GM19025 (cell line): ENCODE data around the gene ERN1.
"Not testable (repeated sequence)": the region's sequence is repeated elsewhere in the genome, so short reads cannot be mapped to it uniquely, and the experiment has no call there.

ENCODE experiments used
- ATAC-seq: cut with Tn5 transposase; IDR thresholded peaks from one replicate; pipeline ENCODE4 v1.9.1; 2021; ENCODE audit warnings: mild to moderate bottlenecking, low read depth, moderate library complexity; ENCODE audit not compliant: unreplicated experiment

ERN1 gene

DNA sequence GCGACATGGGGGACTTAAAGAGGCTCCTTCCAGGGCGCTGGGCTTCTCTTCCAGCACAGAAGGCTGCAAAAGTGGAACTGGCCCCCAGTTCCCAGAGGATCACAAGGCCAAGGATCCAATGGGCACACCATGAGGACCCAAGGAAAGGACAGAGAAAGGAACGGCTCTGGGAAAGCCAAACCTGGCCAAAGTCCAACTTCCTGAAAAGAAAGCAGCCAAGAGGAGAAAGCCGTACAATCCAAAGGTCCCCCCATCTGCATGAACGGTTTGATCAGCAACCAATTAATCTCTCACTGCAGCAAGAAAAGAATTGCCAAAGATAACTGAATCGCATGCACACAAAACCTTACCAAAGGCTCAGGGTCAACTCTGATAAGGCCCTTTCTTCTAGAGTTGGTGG is 89.7 kb downstream of the ERN1 start:
- ATAC-seq: no peak

DNA sequence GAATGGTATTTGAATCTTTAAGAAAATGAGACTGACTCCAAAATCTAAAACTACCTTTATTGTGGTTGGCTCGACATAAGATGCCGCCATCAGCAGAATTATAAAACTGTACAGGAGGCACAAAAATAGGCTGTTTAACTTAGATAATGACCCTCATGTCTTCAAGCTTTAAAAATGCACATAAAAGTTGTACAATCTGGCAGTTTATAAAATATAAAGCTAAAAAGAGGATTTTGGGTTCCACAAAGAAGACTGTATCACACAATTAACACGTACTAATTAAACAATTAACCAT is 90.9 kb downstream of the ERN1 start:
- no peak for ATAC-seq

DNA sequence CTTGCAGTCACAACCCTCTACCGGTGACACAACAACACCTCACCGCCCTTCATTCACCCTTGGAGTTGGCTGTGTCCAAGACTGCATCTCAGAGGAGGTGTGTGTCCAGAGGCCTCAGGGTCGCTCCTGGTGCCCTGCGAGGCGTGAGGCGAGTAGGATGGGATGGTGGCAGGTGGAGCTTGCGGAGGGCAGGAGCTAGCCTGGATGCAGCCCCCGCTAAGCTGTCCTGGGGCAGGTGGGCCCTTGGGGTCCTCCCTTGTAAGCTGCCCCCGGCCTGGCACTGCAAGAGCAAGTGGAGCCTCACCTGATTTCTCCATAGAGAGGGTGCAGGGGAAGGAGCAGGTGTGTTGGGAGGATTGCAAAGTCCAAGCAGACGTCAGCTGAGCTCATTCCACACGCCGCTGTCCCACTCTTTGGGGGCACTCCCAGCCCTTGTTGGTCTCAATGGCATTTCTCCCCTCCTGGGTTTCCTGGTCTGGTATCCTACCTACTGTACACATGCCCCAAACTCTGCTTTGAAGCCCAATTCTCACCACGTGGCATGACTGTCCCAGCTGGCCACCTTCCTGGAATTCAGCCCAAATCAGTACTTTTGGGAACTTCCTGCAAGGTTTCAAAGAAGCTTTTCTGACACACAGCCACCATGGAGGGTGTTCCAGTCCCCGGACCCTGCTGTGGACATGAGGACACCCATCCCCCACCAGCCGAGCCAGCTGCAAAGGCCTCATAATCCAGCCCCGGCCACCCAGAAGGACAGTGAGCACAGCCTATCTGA is 91.4 kb downstream of the ERN1 start:
- no peak for ATAC-seq

DNA sequence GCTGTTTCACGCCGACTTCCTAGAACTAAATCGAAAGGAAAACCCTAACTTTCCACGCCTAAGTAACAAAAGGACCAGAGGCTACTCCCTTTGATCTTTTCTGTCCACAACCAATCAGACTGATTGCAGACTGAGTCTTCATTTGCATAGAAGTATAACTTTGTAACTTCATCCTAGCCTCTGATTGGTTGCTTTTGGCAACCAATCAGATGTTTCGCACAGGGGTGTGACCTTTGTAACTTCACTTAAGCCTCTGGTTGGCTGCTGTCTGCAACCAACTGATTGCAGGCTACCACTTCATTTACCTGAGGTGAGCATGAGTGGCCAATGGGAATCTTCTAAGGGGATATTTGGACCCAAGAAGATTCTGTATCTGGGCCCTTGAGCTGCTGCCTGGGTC is 92.1 kb downstream of the ERN1 start:
- ATAC-seq: no peak

DNA sequence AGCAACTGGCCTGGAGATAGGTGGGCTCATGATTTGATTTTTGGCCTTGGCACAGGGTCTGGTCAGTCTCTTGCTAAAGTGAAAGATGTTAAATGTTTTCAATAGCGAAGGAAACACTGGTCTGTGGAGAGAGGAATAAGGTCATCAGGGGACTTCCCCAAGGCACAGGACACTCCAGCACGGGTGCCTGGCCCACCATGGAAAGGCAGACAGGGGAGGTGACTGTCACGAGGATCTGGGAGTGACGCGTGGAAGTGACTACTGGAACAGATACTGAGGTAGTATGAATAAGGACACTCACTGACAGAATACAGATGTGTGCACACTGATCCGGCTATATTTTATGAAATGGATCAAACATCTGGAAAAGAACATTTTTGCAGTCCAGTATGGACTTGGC is 92.8 kb downstream of the ERN1 start:
- no peak for ATAC-seq

DNA sequence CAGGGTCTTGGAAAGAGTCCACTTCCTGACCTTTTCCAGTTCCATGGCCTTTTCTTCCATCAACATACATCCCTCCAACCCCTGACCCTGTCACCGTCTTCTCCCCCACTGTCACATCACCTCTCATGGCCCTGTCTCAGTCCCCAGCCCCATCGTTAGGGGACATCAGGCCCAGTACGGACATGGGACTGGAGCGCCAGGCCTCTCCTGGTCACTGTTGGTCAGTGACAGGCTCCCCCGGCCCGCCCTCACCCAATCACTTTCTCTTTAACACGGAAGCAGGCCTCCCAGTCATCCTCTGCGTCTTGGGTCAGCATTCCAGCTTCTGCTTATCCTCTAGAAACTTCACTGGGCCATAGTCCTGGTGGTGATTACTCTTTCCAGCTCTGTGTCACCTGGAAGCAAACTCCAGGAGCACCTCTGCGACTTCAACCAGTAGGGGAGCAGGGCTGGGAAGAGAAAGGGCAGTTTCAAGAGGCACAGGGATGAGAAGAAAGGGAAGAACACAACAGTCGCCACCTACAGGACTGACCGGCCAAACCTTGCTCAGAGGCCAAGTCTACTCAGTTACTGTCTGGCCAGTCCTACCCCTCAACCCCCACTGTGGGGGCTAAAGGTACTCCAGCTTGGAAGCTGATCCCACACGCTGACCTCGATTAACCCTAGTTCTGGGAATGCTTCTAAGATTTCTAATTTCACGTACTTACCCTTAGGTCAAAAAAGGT is 93.6 kb downstream of the ERN1 start:
- ATAC-seq: no peak

DNA sequence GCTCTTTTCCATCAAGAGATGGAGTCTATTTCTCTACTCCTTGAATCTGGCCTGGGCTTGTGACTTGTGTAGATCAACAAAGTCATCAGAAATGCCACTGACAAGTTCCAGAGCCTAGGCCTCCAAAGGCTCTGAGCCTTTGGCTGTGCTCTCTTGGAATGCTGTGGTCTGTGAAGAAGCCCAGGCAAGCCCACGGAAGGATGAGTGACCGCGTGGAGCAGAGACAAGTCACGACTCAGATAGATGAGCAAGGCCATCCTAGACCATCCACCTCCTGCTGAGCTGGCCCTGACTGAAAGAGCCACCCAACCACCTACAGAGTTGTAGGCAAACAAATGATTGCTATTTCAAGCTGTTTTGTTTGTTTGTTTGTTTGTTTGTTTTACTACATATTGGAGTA is 97.9 kb downstream of the ERN1 start:
- no peak for ATAC-seq

DNA sequence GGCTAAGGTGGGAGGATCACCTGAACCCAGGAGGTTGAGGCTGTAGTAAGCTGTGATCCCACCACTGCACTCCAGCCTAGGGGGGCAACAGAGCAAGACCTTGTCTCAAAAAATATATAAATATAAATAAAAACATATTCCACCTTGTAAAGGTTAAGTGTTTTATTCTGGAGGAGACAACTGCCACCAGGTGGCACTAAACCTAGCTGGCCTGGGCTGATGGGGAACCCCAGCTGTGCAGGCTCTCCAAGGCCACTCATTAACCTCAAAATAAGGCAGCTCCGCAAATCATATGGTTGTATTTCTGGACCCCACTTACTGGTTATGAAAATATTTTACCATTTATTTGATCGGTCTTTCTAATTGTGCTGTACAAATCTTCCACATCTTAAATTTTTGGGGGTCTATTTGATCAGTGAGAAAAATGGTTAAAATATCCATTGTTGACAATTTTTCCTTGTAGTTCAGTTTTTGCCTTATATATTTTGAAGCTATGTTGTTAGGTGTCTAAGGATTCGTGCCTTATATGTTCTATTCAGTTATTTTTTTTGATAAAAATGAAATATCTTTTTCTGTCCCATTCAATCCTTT is 101.0 kb downstream of the ERN1 start:
- no peak for ATAC-seq

DNA sequence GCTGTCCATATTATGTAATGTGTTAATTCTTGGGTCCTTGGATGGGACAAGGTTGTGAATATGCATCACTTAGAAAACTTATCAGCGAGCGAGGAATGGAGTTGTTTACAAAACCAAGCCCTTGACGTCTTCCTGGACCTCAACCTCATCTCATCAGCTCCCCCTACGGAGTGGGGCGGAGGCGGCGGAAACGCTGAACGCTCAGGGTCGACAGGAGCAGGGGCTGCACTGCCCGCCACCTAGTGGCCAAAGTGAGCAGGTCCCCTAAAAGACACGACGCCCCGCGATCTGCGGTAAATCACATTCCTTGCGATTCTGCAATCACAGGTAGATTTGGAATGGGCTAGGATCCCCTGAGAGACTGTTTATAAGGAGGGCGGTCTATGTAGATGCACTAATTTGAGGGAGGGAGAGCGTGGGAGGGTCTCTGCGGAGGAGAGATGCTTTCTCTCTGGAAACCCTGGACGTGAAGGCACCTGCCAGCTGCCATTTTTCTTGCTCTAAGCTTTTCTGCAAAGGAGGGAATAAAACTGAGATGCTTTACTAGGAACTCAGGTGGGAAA is 104.1 kb downstream of the ERN1 start:
- no peak for ATAC-seq

DNA sequence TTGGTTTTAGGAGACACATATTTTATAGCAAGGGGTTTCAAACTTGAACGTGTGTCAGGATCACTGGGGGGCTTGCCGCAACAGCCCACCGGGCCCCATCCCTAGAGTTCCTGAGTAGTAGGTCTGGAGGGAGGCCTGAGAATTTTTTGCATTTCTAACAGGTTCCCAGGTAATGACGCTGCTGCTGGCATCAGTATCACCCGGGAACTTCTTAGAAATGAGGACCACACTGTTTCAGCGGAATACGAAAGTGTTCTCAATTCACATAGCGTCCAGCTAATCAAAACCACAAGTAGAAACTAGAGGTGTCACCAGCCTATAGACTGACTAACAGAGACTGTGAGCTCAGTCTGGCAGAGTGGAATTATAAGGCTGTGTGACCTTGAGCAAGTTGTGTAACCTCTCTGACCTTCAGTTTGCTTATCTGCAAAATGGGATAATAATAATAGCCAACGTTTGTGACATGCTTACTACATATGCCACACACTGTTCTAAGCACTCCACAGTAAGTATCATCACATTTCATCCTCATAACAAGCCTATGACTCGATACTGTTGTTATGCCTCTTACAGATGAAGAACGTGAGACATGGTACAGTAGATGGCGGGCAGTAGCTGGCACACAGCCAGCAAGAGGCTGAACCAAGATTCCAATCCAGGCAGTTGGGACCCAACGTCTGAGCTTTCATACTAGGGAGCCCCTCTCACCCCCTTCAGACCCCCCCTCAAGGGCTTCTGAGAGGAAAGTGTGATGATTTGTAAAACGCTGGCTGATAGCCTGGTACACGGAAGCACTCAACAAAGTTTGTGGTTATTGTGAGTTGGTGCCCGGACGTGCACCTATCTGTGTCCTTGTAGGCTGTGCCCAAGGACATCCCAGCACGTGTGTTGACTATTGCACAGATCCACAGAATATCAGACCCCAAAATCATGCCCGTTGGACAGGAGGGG is 104.9 kb downstream of the ERN1 start:
- no peak for ATAC-seq

DNA sequence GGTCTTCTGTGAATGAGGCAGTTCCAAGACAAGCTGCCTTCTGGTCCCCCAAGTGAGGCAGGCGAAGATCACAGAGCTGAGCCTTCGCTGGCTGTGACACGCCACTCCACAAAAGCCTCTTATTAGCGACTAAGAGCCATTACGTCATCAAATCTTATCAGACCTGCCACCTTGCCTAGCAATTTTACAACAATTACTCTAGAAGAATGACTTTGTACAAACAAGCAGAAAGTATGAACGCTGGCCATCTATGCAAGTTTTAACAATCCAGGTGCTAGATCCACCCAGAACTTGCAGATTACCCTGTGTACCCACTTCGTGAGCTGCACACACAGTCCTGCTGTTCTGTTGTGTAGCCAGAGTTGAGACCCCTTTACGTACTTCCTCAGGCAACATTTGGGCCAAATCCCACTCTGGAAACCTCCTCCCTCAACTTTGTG is 105.7 kb downstream of the ERN1 start:
- ATAC-seq: no peak

DNA sequence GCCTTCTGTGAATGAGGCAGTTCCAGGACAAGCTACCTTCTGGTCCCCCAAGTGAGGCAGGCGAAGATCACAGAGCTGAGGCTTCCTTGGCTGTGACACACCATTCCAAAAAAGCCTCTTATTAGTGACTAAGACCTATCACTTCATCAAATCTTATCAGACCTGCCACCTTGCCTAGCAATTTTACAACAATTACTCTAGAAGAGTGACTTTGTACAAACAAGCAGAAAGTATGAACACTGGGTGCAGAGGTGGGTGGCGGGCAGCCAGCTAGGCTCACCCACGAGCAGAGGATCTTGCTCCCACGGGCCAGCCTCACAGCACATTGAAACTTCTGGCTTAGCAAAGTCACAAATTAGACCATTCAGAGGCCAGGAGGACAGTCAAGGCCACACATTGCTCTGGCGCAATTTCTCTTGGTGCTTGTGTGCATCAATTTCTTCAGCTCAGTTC is 107.3 kb downstream of the ERN1 start:
- ATAC-seq: no peak

DNA sequence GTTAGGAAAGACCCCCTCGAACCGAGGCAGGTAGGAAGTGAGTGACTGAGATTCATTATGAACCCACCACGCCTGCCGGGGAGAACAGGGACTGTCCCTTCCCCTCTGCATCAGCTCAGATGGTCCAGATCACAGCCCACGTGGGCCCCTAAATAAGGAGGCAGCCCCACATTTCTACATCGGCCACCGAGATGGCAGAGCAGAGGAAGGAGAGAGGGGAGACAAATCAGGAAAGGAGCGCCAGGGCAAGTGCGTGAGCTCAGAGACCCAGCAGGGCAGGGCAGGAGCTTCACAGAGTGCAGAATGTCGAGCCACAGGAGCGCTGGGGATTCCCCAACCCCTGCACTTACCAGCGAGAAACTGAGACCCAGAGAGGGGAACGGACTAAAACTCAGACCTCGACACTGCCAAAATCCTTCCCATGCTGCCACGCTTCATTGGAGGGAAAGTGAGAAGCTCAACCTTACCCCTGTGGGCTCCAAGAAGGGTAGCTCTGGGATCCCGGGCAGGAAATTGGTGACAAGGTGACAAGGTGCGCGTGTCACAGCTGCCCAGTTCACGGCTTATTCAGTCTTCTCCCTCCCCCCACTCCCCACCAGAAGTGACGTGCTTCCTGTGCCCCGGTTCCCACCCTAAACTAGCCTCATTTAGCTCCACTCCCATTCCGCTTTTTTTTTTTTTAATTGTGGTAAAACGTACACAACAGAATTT is 109.7 kb downstream of the ERN1 start, which contains the start of gene ICAM2:
TSS of gene ICAM2 (minus strand) at position 578 of the 711 bp plus-strand sequence. CDS start 13,942 bp downstream, outside the sequence.
- ATAC-seq: peak; percentile 69

DNA sequence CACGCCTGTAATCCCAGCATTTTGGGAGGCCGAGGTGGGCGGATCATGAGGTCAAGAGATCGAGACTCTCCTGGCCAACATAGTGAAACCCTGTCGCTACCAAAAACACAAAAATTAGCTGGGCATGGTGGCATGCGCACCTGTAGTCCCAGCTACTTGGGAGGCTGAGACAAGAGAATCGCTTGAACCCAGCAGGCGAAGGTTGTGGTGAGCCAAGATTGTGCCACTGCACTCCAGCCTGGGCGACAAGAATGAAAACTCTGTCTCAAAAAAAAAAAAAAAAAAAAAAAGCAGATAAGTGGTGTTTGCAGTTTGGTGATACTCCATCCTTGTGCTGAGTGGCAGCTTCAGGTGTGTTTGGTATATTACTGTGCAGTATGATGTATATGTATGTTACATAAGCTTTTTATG is 110.4 kb downstream of the ERN1 start:
- not testable (repeated sequence) for ATAC-seq

DNA sequence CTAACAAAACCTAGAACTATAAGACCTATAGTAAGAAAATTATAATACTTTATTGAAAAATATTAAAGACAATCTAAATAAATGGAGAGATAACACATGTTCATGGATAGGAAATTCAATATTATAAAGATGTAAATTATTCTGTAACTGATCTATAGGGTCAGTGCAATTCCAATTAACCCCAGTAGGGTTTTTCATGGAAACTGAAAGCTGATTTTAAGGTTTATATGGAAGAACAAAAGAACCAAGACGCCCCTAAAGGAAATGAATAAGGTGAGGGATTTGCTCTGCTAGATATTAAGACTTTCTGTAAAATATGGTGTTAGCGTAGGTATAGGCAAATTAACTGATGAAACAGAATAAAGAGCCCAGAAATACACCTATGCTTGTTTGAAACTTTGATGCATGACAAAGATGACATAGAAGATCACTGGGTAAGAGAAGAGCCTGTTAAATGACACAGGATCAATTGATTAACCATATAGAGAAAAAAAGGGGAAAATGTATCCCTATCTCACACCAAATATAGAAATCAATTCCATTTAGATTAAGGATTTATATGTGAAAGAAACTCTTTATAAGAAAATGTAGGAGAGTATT is 112.5 kb downstream of the ERN1 start:
- ATAC-seq: no peak

DNA sequence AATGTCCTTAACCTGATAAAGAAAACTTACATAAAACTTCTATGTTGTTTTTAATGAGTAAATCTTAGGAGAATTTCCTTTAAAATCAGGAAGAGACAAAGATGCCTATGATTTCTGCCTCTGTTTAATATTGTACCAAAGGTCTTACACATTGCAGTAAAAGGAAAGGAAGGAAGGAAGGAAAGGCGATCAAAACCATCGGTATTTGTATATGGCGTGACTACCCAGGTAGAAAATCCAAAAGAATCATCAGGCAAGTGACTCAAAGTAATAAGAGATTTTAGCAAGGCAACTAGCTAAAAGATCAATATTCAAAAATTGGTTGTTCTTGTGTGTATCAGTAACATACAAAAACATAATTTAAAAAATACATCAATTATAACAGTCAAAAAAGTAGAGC is 113.0 kb downstream of the ERN1 start:
- ATAC-seq: no peak

DNA sequence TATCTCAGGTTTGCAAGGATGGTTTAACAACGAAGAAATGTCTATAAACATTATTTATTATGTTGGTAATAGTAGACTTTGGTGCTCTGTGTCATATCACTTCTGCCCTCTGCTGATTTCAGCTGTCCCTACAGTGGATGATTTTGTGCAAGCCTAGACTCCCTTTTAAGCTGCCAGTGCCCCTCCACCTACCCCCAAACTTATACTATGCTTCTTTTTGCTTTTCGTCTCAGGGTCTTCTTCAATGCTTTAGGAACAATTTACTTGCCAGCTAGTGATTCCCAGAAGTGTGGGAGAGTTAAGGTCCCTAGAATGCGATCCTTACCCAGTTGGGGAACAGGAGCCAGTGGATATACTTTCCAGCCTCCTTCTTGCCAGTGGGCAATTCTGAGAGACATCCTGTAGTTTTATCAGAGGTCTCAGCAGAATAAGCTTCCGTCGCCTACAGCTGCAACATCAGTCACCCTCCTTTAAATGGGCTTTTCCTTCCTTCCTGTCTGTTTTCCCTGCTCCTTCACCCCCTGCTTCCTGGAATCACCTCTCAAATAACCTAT is 113.6 kb downstream of the ERN1 start:
- ATAC-seq: no peak

DNA sequence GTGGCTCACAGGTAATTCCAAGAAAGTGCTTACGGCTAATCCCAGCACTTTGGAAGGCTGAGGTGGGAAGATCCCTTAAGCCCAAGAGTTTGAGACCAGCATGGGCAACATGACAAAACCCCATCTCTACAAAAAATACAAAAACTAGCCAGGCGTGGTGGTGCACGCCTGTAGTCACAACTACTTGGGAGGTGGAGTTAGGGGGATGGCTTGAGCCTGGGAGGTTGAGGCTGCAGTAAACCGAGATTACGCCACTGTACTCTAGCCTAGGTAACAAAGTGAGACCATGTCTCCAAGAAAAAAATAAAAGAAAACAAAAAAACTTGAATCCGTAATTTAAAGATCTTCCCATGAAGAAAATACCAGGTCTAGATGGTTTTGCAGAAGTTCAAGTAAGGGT is 114.5 kb downstream of the ERN1 start:
- ATAC-seq: no peak
